OCI-LY7 (cell line): Measurements from ENCODE around the gene REV3L. TPM values are rescaled to one million over a fixed set of nuclear protein-coding genes. Genes with fewer than 3 reads are reported as not detected.
"Not testable (repeated sequence)": the region's sequence is repeated elsewhere in the genome, so short reads cannot be mapped to it uniquely, and the experiment has no call there.

Source experiments
- BruUV-seq: library from RNA; stranded (reverse); fragments of 400-500 nt; replicated peaks from 2 replicates; lab custom pipeline; 2021; lab: Mats Ljungman, UMichigan
- CTCF ChIA-PET: fragments of 300-600 bp; sonication (Branson Sonifier 250); formaldehyde crosslinking; loops from one replicate; lab custom pipeline; 2022; ENCODE audit warnings: antibody characterized with exemption; ENCODE audit not compliant: unreplicated experiment; lab: Charles Lee
- POLR2A ChIA-PET: fragments of 300-600 bp; sonication (Branson Sonifier 250); formaldehyde crosslinking; loops from one replicate; lab custom pipeline; 2022; ENCODE audit warnings: antibody characterized with exemption; lab: Charles Lee
- DNase-seq: peaks from one replicate; pipeline ENCODE4 v3.0.0-alpha.2; 2015; ENCODE audit warnings: low spot score
- H2AFZ ChIP-seq: fragments of 200-600 bp; sonication (generic), shearing (Covaris generic); 2 replicates; pipeline ENCODE4 v1.6.1; 2014; ENCODE audit warnings: mild to moderate bottlenecking, antibody characterized with exemption, low read length, moderate library complexity
- H3K27ac ChIP-seq: fragments of 200-600 bp; sonication (generic); 2 replicates; pipeline ENCODE4 v1.5.1; 2014; ENCODE audit warnings: mixed run types, low read depth, mild to moderate bottlenecking, moderate library complexity, low read length, inconsistent platforms; ENCODE audit not compliant: poor library complexity, severe bottlenecking
- H3K36me3 ChIP-seq: fragments of 200-600 bp; sonication (generic); 2 replicates; pipeline ENCODE4 v1.6.1; 2014; ENCODE audit warnings: mild to moderate bottlenecking, antibody characterized with exemption, low read length, moderate library complexity, mixed read lengths; ENCODE audit not compliant: insufficient read depth
- H3K4me1 ChIP-seq: fragments of 200-600 bp; sonication (generic); 2 replicates; pipeline ENCODE4 v1.5.1; 2014; ENCODE audit warnings: mild to moderate bottlenecking, low read length; ENCODE audit not compliant: insufficient read depth, poor library complexity, severe bottlenecking
- H3K4me2 ChIP-seq: fragments of 200-600 bp; sonication (generic); 2 replicates; pipeline ENCODE4 v1.6.1; 2014; ENCODE audit warnings: mild to moderate bottlenecking, low read length
- H3K4me3 ChIP-seq: fragments of 200-600 bp; sonication (generic); 2 replicates; pipeline ENCODE4 v1.5.1; 2014; ENCODE audit warnings: mild to moderate bottlenecking, low read depth, low read length; ENCODE audit not compliant: poor library complexity, severe bottlenecking
- H3K79me2 ChIP-seq: fragments of 200-600 bp; sonication (generic); 2 replicates; pipeline ENCODE4 v1.6.1; 2016; ENCODE audit warnings: low read depth, mild to moderate bottlenecking, low read length, moderate library complexity, mixed read lengths; ENCODE audit not compliant: insufficient read depth
- H3K9me2 ChIP-seq: fragments of 200-600 bp; sonication (generic); 2 replicates; pipeline ENCODE4 v1.6.1; 2016; ENCODE audit warnings: mild to moderate bottlenecking, low read length, mixed read lengths; ENCODE audit not compliant: insufficient read depth
- H3K9me3 ChIP-seq: fragments of 200-600 bp; sonication (generic); 2 replicates; pipeline ENCODE4 v1.6.1; 2014; ENCODE audit warnings: mild to moderate bottlenecking, mixed run types, low read length, mixed read lengths
- H4K20me1 ChIP-seq: fragments of 200-600 bp; sonication (generic); 2 replicates; pipeline ENCODE4 v1.6.1; 2014; ENCODE audit warnings: mild to moderate bottlenecking, antibody characterized with exemption, low read length, moderate library complexity, mixed read lengths; ENCODE audit not compliant: insufficient read depth
- EZH2phosphoT487 ChIP-seq: fragments of 200-600 bp; sonication (generic); IDR thresholded peaks from 2 replicates; pipeline ENCODE4 v1.6.1; 2018; ENCODE audit warnings: low read depth, borderline replicate concordance, mild to moderate bottlenecking, mixed run types, antibody characterized with exemption, low read length, moderate library complexity, mixed read lengths
- intact Hi-C: fragments of 100-400 bp; cut with micrococcal nuclease; formaldehyde crosslinking; loops from one replicate; pipeline ENCODE4 v1.10.0; 2022; ENCODE audit not compliant: unreplicated experiment
- total RNA-seq, 2 experiments: library from RNA; depleted of rRNA in 1 of 2; stranded (reverse); fragments of >200 nt in 1 of 2; shearing (Covaris generic) in 1 of 2; gene quantifications; 2 replicates each; pipeline ENCODE4 v1.2.3, GENCODE V29; 2014 to 2022
- TF ChIP-seq, protein P1 (sequence below): fragments of 200-600 bp; sonication (generic); conservative IDR thresholded peaks from 2 replicates; pipeline ENCODE4 v1.5.1; 2014; ENCODE audit warnings: mild to moderate bottlenecking, antibody characterized with exemption, low read length, moderate library complexity, mixed read lengths

The REV3L gene
- total RNA-seq, 2 experiments from 2014 or later, result 24.8 to 33.4 TPM

DNA sequence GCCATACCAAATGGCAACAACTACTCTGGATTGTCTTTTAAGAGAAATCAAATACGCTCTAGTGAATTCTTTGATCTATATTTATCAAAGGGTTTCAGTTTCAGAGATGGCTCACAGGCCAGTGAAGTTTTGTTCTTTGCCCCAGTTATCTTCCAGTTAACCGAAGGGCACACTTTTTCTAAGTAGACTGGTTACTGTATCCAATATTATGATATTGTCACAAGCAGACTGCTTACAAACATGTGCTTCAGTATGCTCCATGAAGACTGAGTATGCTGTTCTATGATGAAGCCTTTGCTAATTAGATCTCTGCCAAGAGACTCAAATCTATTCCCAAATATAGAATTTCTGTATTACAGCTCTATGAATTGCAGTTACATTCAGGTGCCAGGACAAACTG, 181.1 kb downstream of the REV3L start:
- H4K20me1 ChIP-seq, result no peaks in the 10 kb centered on the region
- no peaks in the 10 kb centered on the region for H3K9me2 ChIP-seq
- H3K9me3 ChIP-seq, result peaks cover 8% of the 10 kb centered on the region; the same call in 1 of the 2 replicates
- H3K4me2 ChIP-seq, result peak overlapping the region; percentile 77
- CTCF ChIA-PET, result no interaction called here
- peaks cover 20% of the 10 kb centered on the region for H3K4me1 ChIP-seq
- peak; percentile 61 for DNase-seq
- no peaks in the 10 kb centered on the region for H3K79me2 ChIP-seq
- BruUV-seq, result no TSS peak
- TF ChIP-seq EZH2phosphoT487, result no peak
- TF ChIP-seq, protein P1, sequence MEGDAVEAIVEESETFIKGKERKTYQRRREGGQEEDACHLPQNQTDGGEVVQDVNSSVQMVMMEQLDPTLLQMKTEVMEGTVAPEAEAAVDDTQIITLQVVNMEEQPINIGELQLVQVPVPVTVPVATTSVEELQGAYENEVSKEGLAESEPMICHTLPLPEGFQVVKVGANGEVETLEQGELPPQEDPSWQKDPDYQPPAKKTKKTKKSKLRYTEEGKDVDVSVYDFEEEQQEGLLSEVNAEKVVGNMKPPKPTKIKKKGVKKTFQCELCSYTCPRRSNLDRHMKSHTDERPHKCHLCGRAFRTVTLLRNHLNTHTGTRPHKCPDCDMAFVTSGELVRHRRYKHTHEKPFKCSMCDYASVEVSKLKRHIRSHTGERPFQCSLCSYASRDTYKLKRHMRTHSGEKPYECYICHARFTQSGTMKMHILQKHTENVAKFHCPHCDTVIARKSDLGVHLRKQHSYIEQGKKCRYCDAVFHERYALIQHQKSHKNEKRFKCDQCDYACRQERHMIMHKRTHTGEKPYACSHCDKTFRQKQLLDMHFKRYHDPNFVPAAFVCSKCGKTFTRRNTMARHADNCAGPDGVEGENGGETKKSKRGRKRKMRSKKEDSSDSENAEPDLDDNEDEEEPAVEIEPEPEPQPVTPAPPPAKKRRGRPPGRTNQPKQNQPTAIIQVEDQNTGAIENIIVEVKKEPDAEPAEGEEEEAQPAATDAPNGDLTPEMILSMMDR, result no peak
- no peak overlapping the region for H2AFZ ChIP-seq
- H3K36me3 ChIP-seq, result peaks cover 64% of the 10 kb centered on the region
- intact Hi-C loops, result loop anchor here (1.0 kb wide), 1 partner anchor 18 kb away; no protein-coding TSS in a partner anchor
- peak overlapping the region; percentile 40 for H3K4me3 ChIP-seq
- H3K27ac ChIP-seq, result peak overlapping the region; percentile 68
- POLR2A ChIA-PET, result interaction anchor here (0.7 kb wide), 1 partner anchor 486 kb away, joined by 3 read pairs; no protein-coding TSS in a partner anchor

DNA sequence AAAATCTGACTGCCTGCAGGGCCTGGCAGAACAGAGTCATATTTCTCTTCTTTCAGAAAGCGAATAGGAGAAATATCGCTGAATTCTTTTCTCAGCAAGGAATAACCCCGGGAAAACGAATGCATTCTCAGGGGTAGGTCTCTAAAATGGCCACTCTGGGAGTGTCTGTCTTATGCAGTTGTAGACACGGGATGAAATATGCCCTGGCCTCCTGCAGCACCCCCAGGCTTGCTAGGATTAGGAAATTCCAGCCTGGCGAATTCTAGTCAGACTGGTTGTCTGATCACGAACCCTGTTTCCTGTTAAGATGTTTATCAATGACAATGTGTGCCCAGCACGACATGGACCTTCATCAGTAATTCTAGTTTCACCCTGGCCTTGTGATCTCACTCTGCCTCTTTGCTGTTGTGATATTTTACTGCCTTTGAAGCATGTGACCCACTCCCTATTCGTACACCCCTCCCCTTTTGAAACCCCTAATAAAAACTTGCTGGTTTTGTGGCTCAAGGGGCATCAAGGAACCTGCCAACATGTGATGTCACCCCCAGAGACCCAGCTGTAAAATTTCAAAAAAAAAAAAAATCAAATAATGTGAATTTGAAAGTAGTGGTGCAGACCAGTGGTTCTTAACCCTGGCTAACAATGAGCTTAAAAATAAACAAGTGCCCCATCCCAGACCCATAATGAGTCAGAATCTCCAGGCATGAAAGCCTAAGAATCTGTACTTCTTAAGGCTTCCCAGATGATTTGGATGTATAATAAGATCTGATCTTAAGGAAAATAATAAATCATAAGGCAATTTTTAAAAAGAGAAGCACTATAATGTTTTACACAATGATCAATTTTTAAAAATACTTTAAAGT, 181.8 kb downstream of the REV3L start:
- POLR2A ChIA-PET, BruUV-seq, H3K9me3 ChIP-seq, H2AFZ ChIP-seq, DNase-seq, CTCF ChIA-PET, H3K79me2 ChIP-seq, H4K20me1 ChIP-seq, H3K9me2 ChIP-seq: not testable (repeated sequence)
- peaks cover 58% of the 10 kb centered on the region for H3K36me3 ChIP-seq
- peaks cover 20% of the 10 kb centered on the region for H3K4me1 ChIP-seq
- H3K4me2 ChIP-seq, result peak overlapping the region; percentile 77
- intact Hi-C loops, result loop anchor here (1.0 kb wide), 1 partner anchor 17 kb away; no protein-coding TSS in a partner anchor
- peak overlapping the region; percentile 40 for H3K4me3 ChIP-seq
- H3K27ac ChIP-seq, result peak overlapping the region; percentile 68

DNA sequence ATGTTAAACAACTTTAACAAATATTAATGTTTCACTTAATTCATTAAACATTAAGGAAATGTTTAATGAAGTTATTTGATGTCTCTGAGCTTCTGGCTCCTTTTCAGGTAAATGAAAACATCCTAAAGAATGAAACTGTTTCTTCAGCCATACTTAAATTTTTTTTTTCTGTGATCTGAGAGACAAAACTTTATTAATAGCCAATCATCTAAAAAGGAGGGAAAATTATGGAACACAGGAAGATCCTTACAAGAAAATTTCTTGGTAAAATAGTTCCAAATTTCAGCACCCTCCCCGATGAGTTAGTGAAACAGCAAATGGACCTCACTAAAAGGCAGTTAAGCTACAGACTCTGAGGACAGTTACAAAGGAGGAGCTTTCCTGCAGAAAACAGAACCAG, 185.2 kb downstream of the REV3L start:
- Histone ChIP-seq H3K9me2 (no peaks in the 10 kb centered on the region), H4K20me1 (no peaks in the 10 kb centered on the region), H3K4me3 (no peak overlapping the region), H2AFZ (no peak overlapping the region), H3K4me2 (no peak overlapping the region), H3K9me3 (peaks cover 8% of the 10 kb centered on the region; the same call in 1 of the 2 replicates), H3K79me2 (no peaks in the 10 kb centered on the region), H3K27ac (no peak overlapping the region), H3K36me3 (peaks cover 43% of the 10 kb centered on the region), H3K4me1 (peaks cover 17% of the 10 kb centered on the region)
- TF ChIP-seq, protein P1, result no peak
- TF ChIP-seq EZH2phosphoT487, result no peak
- intact Hi-C loops, result no loop called here
- DNase-seq, result no peak
- ChIA-PET CTCF (no interaction called here), POLR2A (no interaction called here)
- no TSS peak for BruUV-seq
